Large intestine (tissue), 12 donors: Measurements from ENCODE around the gene HID1. TPM values are rescaled to one million over a fixed set of nuclear protein-coding genes. Genes with fewer than 3 reads are reported as not detected.

ENCODE experiments used
- DNase-seq, 2 donors: peaks; one replicate each; pipeline versions ENCODE4 v3.0.0 to v3.0.0-alpha.2; 2013
- H3K27ac ChIP-seq: one replicate; pipeline ENCODE4 v1.5.1; 2013; ENCODE audit warnings: low read length
- H3K27me3 ChIP-seq: 2 replicates; pipeline ENCODE4 v1.6.1; 2013; ENCODE audit warnings: low read length; ENCODE audit not compliant: control insufficient read depth, insufficient read depth
- H3K36me3 ChIP-seq: 2 replicates; pipeline ENCODE4 v1.6.1; 2013; ENCODE audit warnings: low read length; ENCODE audit not compliant: control insufficient read depth, insufficient read depth
- H3K4me1 ChIP-seq: one replicate; pipeline ENCODE4 v1.6.1; 2013; ENCODE audit warnings: low read length; ENCODE audit not compliant: control insufficient read depth, insufficient read depth
- H3K4me3 ChIP-seq: one replicate; pipeline ENCODE4 v1.5.1; 2013; ENCODE audit warnings: low read length
- H3K9me3 ChIP-seq: one replicate; pipeline ENCODE4 v1.6.1; 2013; ENCODE audit warnings: mild to moderate bottlenecking, low read depth, low read length, moderate library complexity; ENCODE audit not compliant: control insufficient read depth
- WGBS: methylation state at CpG from one replicate; pipeline ENCODE4 v1.1.5; 2013; ENCODE audit warnings: low lambda C conversion rate; ENCODE audit not compliant: insufficient coverage; 5-methylcytosine and 5-hydroxymethylcytosine counted together
- long read RNA-seq, 11 donors: transcript quantifications; one replicate each; lab custom pipeline, GENCODE V29; 2026
- polyA plus RNA-seq: library from polyadenylated mRNA; unstranded; fragments of 120-200 nt; gene quantifications from one replicate; pipeline ENCODE4 v1.2.1, GENCODE V29; 2013

HID1 gene
- polyA plus RNA-seq: 42.3 TPM
- long read RNA-seq, donor 1, partial matches to known transcripts: 10 of 11 reads
- long read RNA-seq, donor 1, other reads (novel, unspliced or antisense): 0 of 11 reads
- long read RNA-seq, donor 2, partial matches to known transcripts: 0 of 3 reads
- long read RNA-seq, donor 2, other reads (novel, unspliced or antisense): 0 of 3 reads
- long read RNA-seq, donor 3: 0 reads
- long read RNA-seq, donor 4: 0 reads
- long read RNA-seq, donor 5, transcript HID1-202 (19 exons, 3,271 nt): major isoform, 5 of 5 reads
- long read RNA-seq, donor 5, partial matches to known transcripts: 0 of 5 reads
- long read RNA-seq, donor 5, other reads (novel, unspliced or antisense): 0 of 5 reads
- long read RNA-seq, donor 6, partial matches to known transcripts: 8 of 9 reads
- long read RNA-seq, donor 6, other reads (novel, unspliced or antisense): 0 of 9 reads
- long read RNA-seq, donor 7, partial matches to known transcripts: 0 of 3 reads
- long read RNA-seq, donor 7, other reads (novel, unspliced or antisense): 0 of 3 reads
- long read RNA-seq, donor 8, partial matches to known transcripts: 9 of 12 reads
- long read RNA-seq, donor 8, other reads (novel, unspliced or antisense): 0 of 12 reads
- long read RNA-seq, donor 9, partial matches to known transcripts: 0 of 9 reads
- long read RNA-seq, donor 9, other reads (novel, unspliced or antisense): 8 of 9 reads
- long read RNA-seq, donor 10, partial matches to known transcripts: 0 of 1 reads
- long read RNA-seq, donor 10, other reads (novel, unspliced or antisense): 0 of 1 reads
- long read RNA-seq, donor 11, partial matches to known transcripts: 0 of 2 reads
- long read RNA-seq, donor 11, other reads (novel, unspliced or antisense): 0 of 2 reads

GRCh38 chr17:74972107-74972972 lies at the start of gene HID1:
Gene HID1, minus strand, starts transcription at chr17:74972759. Its CDS starts 103 bp downstream, at chr17:74972656.
- H3K27me3 ChIP-seq: peaks cover 21% of the 10 kb centered on the region
- H3K4me3 ChIP-seq: peak within 1 kb of the TSS; percentile 71
- WGBS: no CpG with 5 or more reads among the region's 95 CpGs
- H3K36me3 ChIP-seq: no peaks in the 10 kb centered on the region
- peak in 1 of 2 donors; percentile 70 for DNase-seq
- peak within 1 kb of the TSS; percentile 64 for H3K27ac ChIP-seq
- no peaks in the 10 kb centered on the region for H3K9me3 ChIP-seq
- peaks cover 31% of the 10 kb centered on the region for H3K4me1 ChIP-seq

- no peak overlapping the region for H3K4me3 ChIP-seq
- WGBS: 100% methylated on average over 1 of the region's 19 CpGs
- H3K4me1 ChIP-seq: no peaks in the 10 kb centered on the region
- no peaks in the 10 kb centered on the region for H3K27me3 ChIP-seq
- no peaks in the 10 kb centered on the region for H3K9me3 ChIP-seq
- no peak for DNase-seq
- peaks cover 43% of the 10 kb centered on the region for H3K36me3 ChIP-seq
- H3K27ac ChIP-seq: no peak overlapping the region
These were observed 48.0 kb upstream of the HID1 start for GRCh38 chr17:75020331-75021110.

- no peak overlapping the region for H3K27ac ChIP-seq
- DNase-seq: no peak
- no peaks in the 10 kb centered on the region for H3K4me1 ChIP-seq
- no peaks in the 10 kb centered on the region for H3K9me3 ChIP-seq
- no peaks in the 10 kb centered on the region for H3K27me3 ChIP-seq
- no peak overlapping the region for H3K4me3 ChIP-seq
- no CpG with 5 or more reads among the region's 3 CpGs for WGBS
- peaks cover 43% of the 10 kb centered on the region for H3K36me3 ChIP-seq
These were observed 47.2 kb upstream of the HID1 start for GRCh38 chr17:75019710-75020109.

GRCh38 chr17:75019146-75019545 lies 46.6 kb upstream of the HID1 start:
- H3K27ac ChIP-seq: no peak overlapping the region
- H3K36me3 ChIP-seq: peaks cover 43% of the 10 kb centered on the region
- no peaks in the 10 kb centered on the region for H3K27me3 ChIP-seq
- WGBS: no CpG with 5 or more reads among the region's 5 CpGs
- no peaks in the 10 kb centered on the region for H3K4me1 ChIP-seq
- H3K4me3 ChIP-seq: no peak overlapping the region
- no peaks in the 10 kb centered on the region for H3K9me3 ChIP-seq
- DNase-seq: no peak

GRCh38 chr17:75013092-75013559 lies 40.6 kb upstream of the HID1 start:
- no peaks in the 10 kb centered on the region for H3K27me3 ChIP-seq
- no peak for DNase-seq
- H3K27ac ChIP-seq: peak overlapping the region; percentile 76
- WGBS: no CpG with 5 or more reads among the region's 10 CpGs
- H3K9me3 ChIP-seq: no peaks in the 10 kb centered on the region
- peaks cover 13% of the 10 kb centered on the region for H3K4me1 ChIP-seq
- H3K36me3 ChIP-seq: peaks cover 6% of the 10 kb centered on the region
- peak overlapping the region; percentile 69 for H3K4me3 ChIP-seq

- no peaks in the 10 kb centered on the region for H3K9me3 ChIP-seq
- DNase-seq: peak; percentile 76 to 91
- 0% methylated on average over 1 of the region's 63 CpGs for WGBS
These were observed 40.0 kb upstream of the HID1 start, which contains the start of gene MRPL58 for GRCh38 chr17:75012346-75013091. Gene MRPL58, plus strand, starts transcription at chr17:75012670. Its CDS starts 17 bp downstream, at chr17:75012687.

GRCh38 chr17:75012096-75012345 lies 39.5 kb upstream of the HID1 start:
- H3K4me1 ChIP-seq: peaks cover 13% of the 10 kb centered on the region
- peaks cover 3% of the 10 kb centered on the region for H3K36me3 ChIP-seq
- H3K9me3 ChIP-seq: no peaks in the 10 kb centered on the region
- peak overlapping the region; percentile 76 for H3K27ac ChIP-seq
- no peaks in the 10 kb centered on the region for H3K27me3 ChIP-seq
- H3K4me3 ChIP-seq: peak overlapping the region; percentile 69
- no peak for DNase-seq
- WGBS: no CpG with 5 or more reads among the region's 5 CpGs

More at GRCh38 chr17:75012346-75013091, 40.0 kb upstream of the HID1 start, which contains the start of gene MRPL58:
- Histone ChIP-seq H3K27me3 (no peaks in the 10 kb centered on the region), H3K36me3 (peaks cover 3% of the 10 kb centered on the region), H3K4me3 (peak within 1 kb of the TSS; percentile 69), H3K27ac (peak within 1 kb of the TSS; percentile 76), H3K4me1 (peaks cover 13% of the 10 kb centered on the region)

GRCh38 chr17:75011401-75012095 lies 39.0 kb upstream of the HID1 start:
- 80% methylated on average over 2 of the region's 13 CpGs for WGBS
- Histone ChIP-seq H3K27ac (peak overlapping the region; percentile 76), H3K4me3 (peak overlapping the region; percentile 69), H3K9me3 (no peaks in the 10 kb centered on the region), H3K27me3 (no peaks in the 10 kb centered on the region), H3K4me1 (peaks cover 13% of the 10 kb centered on the region), H3K36me3 (peaks cover 2% of the 10 kb centered on the region)
- peak in 1 of 2 donors; percentile 58 for DNase-seq
